ENCODE results near the gene C5orf34. TPM values are rescaled to one million over a fixed set of nuclear protein-coding genes. Genes with fewer than 3 reads are reported as not detected.

The C5orf34 gene, protein sequence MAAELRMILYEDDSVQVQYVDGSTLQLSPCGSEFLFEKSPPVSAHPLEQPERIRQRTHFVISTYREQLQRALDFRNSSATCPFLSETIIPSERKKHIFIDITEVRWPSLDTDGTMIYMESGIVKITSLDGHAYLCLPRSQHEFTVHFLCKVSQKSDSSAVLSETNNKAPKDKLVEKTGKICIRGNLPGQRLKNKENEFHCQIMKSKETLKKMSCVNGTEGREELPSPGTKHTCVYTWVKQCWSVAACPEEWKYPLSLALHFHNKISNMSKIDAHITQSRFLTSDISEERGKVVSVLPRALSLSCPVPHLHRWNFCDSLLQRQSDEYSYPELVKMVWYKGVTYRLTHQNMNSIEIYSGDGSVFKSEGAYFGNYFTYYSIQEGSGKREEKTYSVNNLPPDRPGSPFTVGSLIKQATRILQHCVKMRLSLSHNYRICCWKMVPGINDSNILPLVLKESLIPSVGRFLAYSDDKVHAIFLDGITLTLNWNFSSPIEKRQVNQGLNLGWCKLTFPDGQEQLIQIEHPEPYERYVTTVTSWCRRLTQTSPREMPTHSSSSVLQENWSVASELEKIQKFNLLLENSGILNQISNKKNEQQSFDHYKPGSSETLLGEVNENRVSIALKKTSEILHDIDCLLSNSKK
- polyA plus RNA-seq (2012; rRNA removed): 2.9 and 3.5 TPM in 2 replicates
- 2.8 and 2.9 TPM in 2 replicates for polyA plus RNA-seq (2012; cell fraction: cytosol; rRNA removed)
- 3.1 and 6.3 TPM in 2 replicates for polyA plus RNA-seq (2012; cell fraction: nucleus; rRNA removed)

DNA sequence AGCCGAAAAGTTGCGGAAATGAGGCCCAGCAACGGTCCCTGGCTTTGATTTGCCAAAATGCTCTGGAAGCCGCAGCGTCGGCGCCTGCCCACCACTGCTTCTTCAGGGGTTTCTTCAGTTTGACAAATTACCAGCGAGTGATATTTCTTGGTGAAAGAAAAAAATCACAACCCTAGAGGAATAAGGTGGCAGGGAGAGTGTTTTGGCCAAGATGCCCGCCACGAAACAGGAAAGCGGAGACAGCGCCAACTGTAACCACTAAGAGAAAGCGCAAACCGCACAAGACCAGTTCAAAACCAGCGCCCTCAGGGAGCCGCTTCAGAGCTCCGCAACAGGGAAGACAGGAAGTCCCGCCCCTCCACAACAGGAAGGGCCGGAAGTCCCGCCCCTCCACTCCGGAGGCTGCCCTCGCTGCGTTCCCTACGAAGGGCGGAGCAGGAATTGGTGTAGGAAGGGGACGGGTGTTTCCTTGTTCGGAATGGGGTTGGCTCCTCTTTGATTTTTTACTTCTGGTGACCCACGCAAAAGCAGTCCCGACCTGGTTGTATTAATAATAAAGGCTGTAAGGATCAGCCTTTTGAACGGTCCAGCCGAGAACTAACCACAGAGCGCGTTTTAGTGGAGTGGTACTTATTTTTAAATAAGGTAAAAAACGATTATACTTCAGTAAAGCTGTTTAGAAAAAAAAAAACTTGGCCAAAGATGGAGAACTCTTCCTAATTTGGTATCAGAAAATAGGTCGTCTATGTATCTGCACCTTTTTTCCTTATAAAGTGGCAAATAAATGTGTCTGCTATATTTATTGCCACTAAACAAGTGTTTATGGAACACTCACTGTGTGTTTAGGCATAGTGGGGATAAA is at the start of gene C5orf34:
Gene C5orf34 (minus strand): TSS at position 333 of the 862 bp plus-strand sequence. CDS start 5,809 bp downstream, outside the sequence.
- under 1% methylated on average over 35 of the region's 35 CpGs for WGBS (ENCODE audit: low lambda C conversion rate)
- CTCF ChIA-PET: interaction anchor here (0.7 to 2.6 kb wide), 3 partner anchors 31 to 41 kb away, joined by 3 to 13 read pairs (median 6); partner anchors contain the start of genes PAIP1 and TMEM267
- no peak; the same call in 1 of the 2 replicates for TF ChIP-seq YY1 (IDR thresholded peaks at IDR 0.05; ENCODE audit: low read depth)
- TF ChIP-seq ELF1 (IDR thresholded peaks at IDR 0.05): peak; percentile 77
- no peak for TF ChIP-seq EZH2phosphoT487 (IDR thresholded peaks at IDR 0.05; ENCODE audit: borderline replicate concordance, low read depth)
- TF ChIP-seq REST (IDR thresholded peaks at IDR 0.05; ENCODE audit: low read depth, low read length): peak; percentile 23; the same call in 1 of the 2 replicates
- peak; percentile 80 for TF ChIP-seq CHD2 (IDR thresholded peaks at IDR 0.05; ENCODE audit: low read length, partially characterized antibody)
- no peak for TF ChIP-seq RFX5 (IDR thresholded peaks at IDR 0.05; ENCODE audit: low read length)
- TF ChIP-seq JUND (IDR thresholded peaks at IDR 0.05): no peak
- peak; percentile 20 for TF ChIP-seq CTCF (IDR thresholded peaks at IDR 0.05)
- peak; percentile 96 for TF ChIP-seq GABPA (IDR thresholded peaks at IDR 0.05; ENCODE audit: low read depth)
- TF ChIP-seq GATA2 (CRISPR knock-in tag; IDR thresholded peaks at IDR 0.05): no peak
- peak; percentile 93; the same call in 1 of the 2 replicates for TF ChIP-seq SIN3A (IDR thresholded peaks at IDR 0.05; ENCODE audit: borderline replicate concordance, low read depth, low read length)
- peak; percentile 37; the same call in 1 of the 2 replicates for TF ChIP-seq FOXJ3 (CRISPR knock-in tag; IDR thresholded peaks at IDR 0.05)
- TF ChIP-seq RAD21 (IDR thresholded peaks at IDR 0.05; ENCODE audit: low read length): no peak
- no peak for TF ChIP-seq RXRA (IDR thresholded peaks at IDR 0.05; ENCODE audit: borderline replicate concordance, low read depth)
- TF ChIP-seq TAF1 (IDR thresholded peaks at IDR 0.05; ENCODE audit: borderline replicate concordance, low read depth, low read length): peak; percentile 90
- no peak for TF ChIP-seq FOSL2 (IDR thresholded peaks at IDR 0.05; ENCODE audit: borderline replicate concordance, low read depth)
- no peak for TF ChIP-seq RCOR1 (IDR thresholded peaks at IDR 0.05; ENCODE audit: low read length)
- TF ChIP-seq, protein P1, sequence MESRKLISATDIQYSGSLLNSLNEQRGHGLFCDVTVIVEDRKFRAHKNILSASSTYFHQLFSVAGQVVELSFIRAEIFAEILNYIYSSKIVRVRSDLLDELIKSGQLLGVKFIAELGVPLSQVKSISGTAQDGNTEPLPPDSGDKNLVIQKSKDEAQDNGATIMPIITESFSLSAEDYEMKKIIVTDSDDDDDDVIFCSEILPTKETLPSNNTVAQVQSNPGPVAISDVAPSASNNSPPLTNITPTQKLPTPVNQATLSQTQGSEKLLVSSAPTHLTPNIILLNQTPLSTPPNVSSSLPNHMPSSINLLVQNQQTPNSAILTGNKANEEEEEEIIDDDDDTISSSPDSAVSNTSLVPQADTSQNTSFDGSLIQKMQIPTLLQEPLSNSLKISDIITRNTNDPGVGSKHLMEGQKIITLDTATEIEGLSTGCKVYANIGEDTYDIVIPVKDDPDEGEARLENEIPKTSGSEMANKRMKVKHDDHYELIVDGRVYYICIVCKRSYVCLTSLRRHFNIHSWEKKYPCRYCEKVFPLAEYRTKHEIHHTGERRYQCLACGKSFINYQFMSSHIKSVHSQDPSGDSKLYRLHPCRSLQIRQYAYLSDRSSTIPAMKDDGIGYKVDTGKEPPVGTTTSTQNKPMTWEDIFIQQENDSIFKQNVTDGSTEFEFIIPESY (IDR thresholded peaks at IDR 0.05; ENCODE audit: borderline replicate concordance, low read depth): no peak
- peak; percentile 74; the same call in 1 of the 2 replicates for TF ChIP-seq MAX (IDR thresholded peaks at IDR 0.05; ENCODE audit: low read depth)
- TF ChIP-seq NFIC (IDR thresholded peaks at IDR 0.05; ENCODE audit: borderline replicate concordance): no peak

More for the DNA sequence above, at the start of gene C5orf34:
- H3K27me3 ChIP-seq (ENCODE audit: insufficient read depth): no peaks in the 10 kb centered on the region
- H3K9me3 ChIP-seq: no peaks in the 10 kb centered on the region
- H3K4me1 ChIP-seq (ENCODE audit: control insufficient read depth in 1 of 2, insufficient read depth in 2 of 2, low read depth in 1 of 2, low read length in 1 of 2): peaks cover 0 to 11% of the 10 kb centered on the region in 2 experiments; a peak in 2 of 4 replicates
- H3K4me3 ChIP-seq (ENCODE audit: low read depth in 2 of 2, low read length in 1 of 2): peak within 1 kb of the TSS; percentile 76 to 96
- H3K9ac ChIP-seq: peak within 1 kb of the TSS; percentile 97
- peak within 1 kb of the TSS; percentile 91 to 96 for H3K27ac ChIP-seq (ENCODE audit: low read depth in 2 of 2, low read length in 1 of 2)
- H3K9me2 ChIP-seq: no peaks in the 10 kb centered on the region
- peak; percentile 96 for DNase-seq
- POLR2A ChIA-PET: interaction anchor here (0.7 to 1.7 kb wide), 6 partner anchors 9 to 88 kb away, joined by 3 to 28 read pairs (median 8); partner anchors contain the start of genes NNT and TMEM267
- peak within 1 kb of the TSS; percentile 89 for H3K4me2 ChIP-seq
- peak within 1 kb of the TSS; percentile 99 for H2AFZ ChIP-seq (ENCODE audit: low read depth)
- peaks cover 7% of the 10 kb centered on the region for H3F3A ChIP-seq (replicated peaks; ENCODE audit: insufficient read depth)
- no peaks in the 10 kb centered on the region for H3K36me3 ChIP-seq (replicated peaks in 1 of 2; ENCODE audit: control insufficient read depth in 1 of 2, insufficient read depth in 2 of 2, low read length in 1 of 2)
- peaks cover 26% of the 10 kb centered on the region; the same call in 1 of the 2 replicates for H3K79me2 ChIP-seq (ENCODE audit: insufficient read depth)
- no peaks in the 10 kb centered on the region for H4K20me1 ChIP-seq (ENCODE audit: insufficient read depth)
